Neural cell (in vitro differentiated cells): Measurements from ENCODE around the gene APP.

Source experiments
- POLR2AphosphoS5 ChIP-seq: IDR thresholded peaks from 2 replicates; pipeline ENCODE4 v1.6.1; 2012
- TF ChIP-seq, protein P1 (sequence below): fragments of 450-650 bp; IDR thresholded peaks from 2 replicates; pipeline ENCODE4 v1.5.1; 2014; ENCODE audit warnings: antibody characterized with exemption, mild to moderate bottlenecking, moderate library complexity; ENCODE audit not compliant: poor library complexity, severe bottlenecking

DNA sequence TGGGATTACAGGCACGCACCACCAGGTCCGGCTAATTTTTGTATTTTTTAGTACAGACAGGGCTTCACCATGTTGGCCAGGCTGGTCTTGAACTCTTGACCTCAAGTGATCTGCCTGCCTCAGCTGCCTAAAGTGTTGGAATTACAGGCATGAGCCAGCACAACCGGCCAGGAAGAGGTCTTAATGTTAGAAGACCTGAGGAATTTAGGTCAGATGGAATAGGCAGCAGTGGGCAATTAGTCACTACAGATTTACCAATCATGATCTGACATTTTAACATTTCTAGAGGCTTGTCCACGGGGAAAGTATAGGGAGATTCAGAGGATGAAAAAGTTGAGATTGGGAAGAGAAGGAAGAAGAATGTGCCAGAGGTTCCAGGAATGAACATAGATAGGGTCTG is 8.9 kb upstream of the APP start:
- TF ChIP-seq, protein P1, sequence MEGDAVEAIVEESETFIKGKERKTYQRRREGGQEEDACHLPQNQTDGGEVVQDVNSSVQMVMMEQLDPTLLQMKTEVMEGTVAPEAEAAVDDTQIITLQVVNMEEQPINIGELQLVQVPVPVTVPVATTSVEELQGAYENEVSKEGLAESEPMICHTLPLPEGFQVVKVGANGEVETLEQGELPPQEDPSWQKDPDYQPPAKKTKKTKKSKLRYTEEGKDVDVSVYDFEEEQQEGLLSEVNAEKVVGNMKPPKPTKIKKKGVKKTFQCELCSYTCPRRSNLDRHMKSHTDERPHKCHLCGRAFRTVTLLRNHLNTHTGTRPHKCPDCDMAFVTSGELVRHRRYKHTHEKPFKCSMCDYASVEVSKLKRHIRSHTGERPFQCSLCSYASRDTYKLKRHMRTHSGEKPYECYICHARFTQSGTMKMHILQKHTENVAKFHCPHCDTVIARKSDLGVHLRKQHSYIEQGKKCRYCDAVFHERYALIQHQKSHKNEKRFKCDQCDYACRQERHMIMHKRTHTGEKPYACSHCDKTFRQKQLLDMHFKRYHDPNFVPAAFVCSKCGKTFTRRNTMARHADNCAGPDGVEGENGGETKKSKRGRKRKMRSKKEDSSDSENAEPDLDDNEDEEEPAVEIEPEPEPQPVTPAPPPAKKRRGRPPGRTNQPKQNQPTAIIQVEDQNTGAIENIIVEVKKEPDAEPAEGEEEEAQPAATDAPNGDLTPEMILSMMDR, result no peak
- no peak for TF ChIP-seq POLR2AphosphoS5
